ENCODE measurements around the gene NPM1. TPM values are rescaled to one million over a fixed set of nuclear protein-coding genes. Genes with fewer than 3 reads are reported as not detected.
"Not testable (repeated sequence)": the region's sequence is repeated elsewhere in the genome, so short reads cannot be mapped to it uniquely, and the experiment has no call there.

The NPM1 gene
- total RNA-seq, 2 donors from 2014 or later: 310 to 501 TPM

- H3K9me3 ChIP-seq: no peaks in the 10 kb centered on the region
- no peak for DNase-seq
- H3K27me3 ChIP-seq: no peaks in the 10 kb centered on the region
- ATAC-seq: no peak
- H3K27ac ChIP-seq: no peak overlapping the region
- intact Hi-C loops (cut with DNase I): no loop called here
- TF ChIP-seq CTCF (IDR thresholded peaks at IDR 0.05) (no peak), POLR2A (IDR thresholded peaks at IDR 0.05) (no peak)
- H3K4me1 ChIP-seq: peaks cover 5% of the 10 kb centered on the region
- H3K4me3 ChIP-seq: no peak overlapping the region
- H3K36me3 ChIP-seq (replicated peaks in 1 of 2; ENCODE audit: insufficient read depth in 1 of 2, low read depth in 2 of 2): peaks cover 0 to 23% of the 10 kb centered on the region in 2 donors
- 95 to 99% methylated on average over 5 of the region's 5 CpGs for WGBS, 2 donors
These were observed 24.5 kb downstream of the NPM1 start for GRCh38 chr5:171412186-171412585.

GRCh38 chr5:171413153-171413910, 25.7 kb downstream of the NPM1 start:
- DNase-seq: no peak
- Histone ChIP-seq H3K4me1 (peaks cover 5% of the 10 kb centered on the region), H3K4me3 (no peak overlapping the region), H3K9me3 (no peaks in the 10 kb centered on the region), H3K27ac (no peak overlapping the region), H3K27me3 (no peaks in the 10 kb centered on the region), H3K36me3 (replicated peaks in 1 of 2; ENCODE audit: insufficient read depth in 1 of 2, low read depth in 2 of 2) (peaks cover 0 to 16% of the 10 kb centered on the region in 2 donors)
- 92 to 95% methylated on average over 3 of the region's 3 CpGs for WGBS, 2 donors
- intact Hi-C loops (cut with DNase I): no loop called here
- TF ChIP-seq CTCF (IDR thresholded peaks at IDR 0.05) (no peak), POLR2A (IDR thresholded peaks at IDR 0.05) (no peak)
- ATAC-seq: no peak

GRCh38 chr5:171413993-171414392, 26.3 kb downstream of the NPM1 start:
- intact Hi-C loops (cut with DNase I); ATAC-seq; H3K4me3 ChIP-seq; H3K27me3 ChIP-seq; H3K9me3 ChIP-seq; H3K27ac ChIP-seq; DNase-seq: not testable (repeated sequence)
- Histone ChIP-seq H3K36me3 (replicated peaks in 1 of 2; ENCODE audit: insufficient read depth in 1 of 2, low read depth in 2 of 2) (peaks cover 0 to 16% of the 10 kb centered on the region in 2 donors), H3K4me1 (peaks cover 12% of the 10 kb centered on the region)
- WGBS, 2 donors: 85 to 93% methylated on average over 5 of the region's 5 CpGs

GRCh38 chr5:171415115-171415730, 27.6 kb downstream of the NPM1 start:
- ATAC-seq (no peak), DNase-seq (no peak)
- intact Hi-C loops (cut with DNase I): no loop called here
- Histone ChIP-seq H3K4me1 (peaks cover 18% of the 10 kb centered on the region), H3K36me3 (replicated peaks in 1 of 2; ENCODE audit: insufficient read depth in 1 of 2, low read depth in 2 of 2) (peaks cover 0 to 7% of the 10 kb centered on the region in 2 donors), H3K4me3 (no peak overlapping the region), H3K27ac (no peak overlapping the region), H3K27me3 (no peaks in the 10 kb centered on the region), H3K9me3 (no peaks in the 10 kb centered on the region)
- TF ChIP-seq CTCF (IDR thresholded peaks at IDR 0.05): no peak
- no peak for TF ChIP-seq POLR2A (IDR thresholded peaks at IDR 0.05)
- WGBS, 2 donors: 85 to 89% methylated on average over 9 of the region's 9 CpGs

- Histone ChIP-seq H3K36me3 (replicated peaks in 1 of 2; ENCODE audit: insufficient read depth in 1 of 2, low read depth in 2 of 2) (peaks cover 0 to 2% of the 10 kb centered on the region in 2 donors), H3K27ac (no peak overlapping the region), H3K27me3 (peaks cover 0 to 6% of the 10 kb centered on the region in 2 donors), H3K4me1 (peaks cover 28% of the 10 kb centered on the region), H3K4me3 (no peak overlapping the region), H3K9me3 (no peaks in the 10 kb centered on the region)
- ATAC-seq (no peak), DNase-seq (no peak)
- no peak for TF ChIP-seq CTCF (IDR thresholded peaks at IDR 0.05)
- TF ChIP-seq POLR2A (IDR thresholded peaks at IDR 0.05): no peak
- WGBS, 2 donors: 71 to 73% methylated on average over 11 of the region's 11 CpGs
- intact Hi-C loops (cut with DNase I): no loop called here
These were observed 28.8 kb downstream of the NPM1 start for GRCh38 chr5:171416160-171417049.
